ENCODE data around the gene QRICH2. TPM values are rescaled to one million over a fixed set of nuclear protein-coding genes. Genes with fewer than 3 reads are reported as not detected.

QRICH2 gene
- total RNA-seq (ENCODE audit: unreplicated experiment): 12.2 TPM
- long read RNA-seq: 0 reads

- Mint-ChIP-seq H3K4me1 (ENCODE audit: low read depth, unreplicated experiment) (no peaks in the 10 kb centered on the region), H3K27me3 (ENCODE audit: unreplicated experiment) (no peaks in the 10 kb centered on the region), H3K36me3 (ENCODE audit: unreplicated experiment) (no peaks in the 10 kb centered on the region), H3K4me3 (ENCODE audit: unreplicated experiment) (no peak within 1 kb of the TSS), H3K9me3 (ENCODE audit: unreplicated experiment) (no peaks in the 10 kb centered on the region), H3K27ac (ENCODE audit: unreplicated experiment) (no peak within 1 kb of the TSS)
- TF ChIP-seq CTCF (IDR thresholded peaks at IDR 0.05; ENCODE audit: partially characterized antibody, unreplicated experiment): no peak
- DNase-seq: no peak
Observed at GRCh38 chr17:76307966-76308338, at the start of gene QRICH2. Gene QRICH2, minus strand, starts transcription at chr17:76308276. Its CDS starts 278 bp downstream, at chr17:76307998.

DNA sequence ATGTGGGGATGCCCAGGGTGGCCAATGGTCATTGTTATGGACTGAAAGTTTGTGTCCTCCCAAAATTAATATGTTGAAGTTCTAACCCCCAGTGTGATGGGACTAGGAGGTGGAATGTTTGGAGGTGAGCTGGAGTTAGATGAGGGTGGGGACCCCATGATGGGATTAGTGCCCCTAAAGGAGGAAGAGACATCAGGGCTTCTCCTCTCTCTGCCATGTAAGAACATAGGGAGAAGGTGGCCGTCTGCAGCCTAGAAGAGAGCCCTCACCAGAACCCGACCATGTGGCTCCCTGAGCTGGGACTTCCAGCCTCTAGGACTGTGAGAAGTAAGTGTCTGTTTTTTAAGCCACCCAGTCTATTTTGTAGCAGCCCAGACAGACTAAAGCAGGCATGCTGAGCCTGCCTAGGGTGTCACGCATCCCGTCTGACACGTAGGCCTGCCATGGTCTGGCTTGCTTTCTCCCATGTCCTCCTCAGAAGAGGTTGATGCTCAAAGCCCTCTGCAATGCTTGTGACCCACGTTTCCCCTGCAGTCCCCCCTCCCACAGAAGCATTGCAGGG lies 49.6 kb upstream of the QRICH2 start:
- DNase-seq: no peak
- Mint-ChIP-seq H3K36me3 (ENCODE audit: unreplicated experiment) (no peaks in the 10 kb centered on the region), H3K4me3 (ENCODE audit: unreplicated experiment) (no peak overlapping the region), H3K27ac (ENCODE audit: unreplicated experiment) (no peak overlapping the region), H3K9me3 (ENCODE audit: unreplicated experiment) (peaks cover 8% of the 10 kb centered on the region), H3K27me3 (ENCODE audit: unreplicated experiment) (peaks cover 11% of the 10 kb centered on the region), H3K4me1 (ENCODE audit: low read depth, unreplicated experiment) (peaks cover 17% of the 10 kb centered on the region)
- TF ChIP-seq CTCF (IDR thresholded peaks at IDR 0.05; ENCODE audit: partially characterized antibody, unreplicated experiment): no peak

- Mint-ChIP-seq H3K9me3 (ENCODE audit: unreplicated experiment) (peaks cover 8% of the 10 kb centered on the region), H3K4me3 (ENCODE audit: unreplicated experiment) (no peak overlapping the region), H3K27me3 (ENCODE audit: unreplicated experiment) (peaks cover 11% of the 10 kb centered on the region)
Observed at GRCh38 chr17:76356803-76357456, 48.9 kb upstream of the QRICH2 start.

GRCh38 chr17:76354747-76355310 lies 46.8 kb upstream of the QRICH2 start:
- Mint-ChIP-seq H3K36me3 (ENCODE audit: unreplicated experiment) (no peaks in the 10 kb centered on the region), H3K9me3 (ENCODE audit: unreplicated experiment) (peaks cover 8% of the 10 kb centered on the region), H3K27me3 (ENCODE audit: unreplicated experiment) (peaks cover 3% of the 10 kb centered on the region), H3K4me1 (ENCODE audit: low read depth, unreplicated experiment) (peaks cover 10% of the 10 kb centered on the region), H3K4me3 (ENCODE audit: unreplicated experiment) (peak overlapping the region; percentile 92), H3K27ac (ENCODE audit: unreplicated experiment) (no peak overlapping the region)
- no peak for TF ChIP-seq CTCF (IDR thresholded peaks at IDR 0.05; ENCODE audit: partially characterized antibody, unreplicated experiment)
- no peak for DNase-seq

More at GRCh38 chr17:76356803-76357456, 48.9 kb upstream of the QRICH2 start:
- H3K36me3 Mint-ChIP-seq (ENCODE audit: unreplicated experiment): no peaks in the 10 kb centered on the region
- no peak overlapping the region for H3K27ac Mint-ChIP-seq (ENCODE audit: unreplicated experiment)
- no peak for TF ChIP-seq CTCF (IDR thresholded peaks at IDR 0.05; ENCODE audit: partially characterized antibody, unreplicated experiment)
- no peak for DNase-seq
- H3K4me1 Mint-ChIP-seq (ENCODE audit: low read depth, unreplicated experiment): peaks cover 15% of the 10 kb centered on the region

DNA sequence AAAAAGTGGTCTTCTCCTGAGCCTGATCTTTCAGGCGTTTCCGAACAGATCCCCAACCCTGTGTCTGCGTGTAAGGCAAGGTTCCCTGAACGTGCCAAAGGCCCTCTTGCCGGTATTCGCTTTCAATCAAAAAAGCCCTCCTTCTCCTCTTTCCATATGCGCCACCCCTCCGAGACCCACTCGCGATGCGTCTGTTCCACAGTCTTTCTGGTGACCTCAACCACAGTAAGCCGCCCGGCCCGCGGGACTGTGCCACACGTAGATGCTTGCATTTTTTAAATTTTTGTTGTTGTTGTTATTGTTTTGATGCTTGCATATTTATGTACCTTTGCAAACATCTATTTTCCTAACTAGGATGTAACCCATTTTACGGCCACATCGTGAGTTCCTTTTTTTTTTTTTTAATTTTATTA lies 46.2 kb upstream of the QRICH2 start:
- H3K4me3 Mint-ChIP-seq (ENCODE audit: unreplicated experiment): peak overlapping the region; percentile 92
- peaks cover 3% of the 10 kb centered on the region for H3K27me3 Mint-ChIP-seq (ENCODE audit: unreplicated experiment)
- peaks cover 10% of the 10 kb centered on the region for H3K4me1 Mint-ChIP-seq (ENCODE audit: low read depth, unreplicated experiment)
- no peak for TF ChIP-seq CTCF (IDR thresholded peaks at IDR 0.05; ENCODE audit: partially characterized antibody, unreplicated experiment)
- H3K9me3 Mint-ChIP-seq (ENCODE audit: unreplicated experiment): peaks cover 8% of the 10 kb centered on the region
- DNase-seq: no peak
- no peaks in the 10 kb centered on the region for H3K36me3 Mint-ChIP-seq (ENCODE audit: unreplicated experiment)
- H3K27ac Mint-ChIP-seq (ENCODE audit: unreplicated experiment): peak overlapping the region; percentile 99

Data from glutamatergic neuron (in vitro differentiated cells).